ENCODE results near the gene AKAP13.

The AKAP13 gene

DNA sequence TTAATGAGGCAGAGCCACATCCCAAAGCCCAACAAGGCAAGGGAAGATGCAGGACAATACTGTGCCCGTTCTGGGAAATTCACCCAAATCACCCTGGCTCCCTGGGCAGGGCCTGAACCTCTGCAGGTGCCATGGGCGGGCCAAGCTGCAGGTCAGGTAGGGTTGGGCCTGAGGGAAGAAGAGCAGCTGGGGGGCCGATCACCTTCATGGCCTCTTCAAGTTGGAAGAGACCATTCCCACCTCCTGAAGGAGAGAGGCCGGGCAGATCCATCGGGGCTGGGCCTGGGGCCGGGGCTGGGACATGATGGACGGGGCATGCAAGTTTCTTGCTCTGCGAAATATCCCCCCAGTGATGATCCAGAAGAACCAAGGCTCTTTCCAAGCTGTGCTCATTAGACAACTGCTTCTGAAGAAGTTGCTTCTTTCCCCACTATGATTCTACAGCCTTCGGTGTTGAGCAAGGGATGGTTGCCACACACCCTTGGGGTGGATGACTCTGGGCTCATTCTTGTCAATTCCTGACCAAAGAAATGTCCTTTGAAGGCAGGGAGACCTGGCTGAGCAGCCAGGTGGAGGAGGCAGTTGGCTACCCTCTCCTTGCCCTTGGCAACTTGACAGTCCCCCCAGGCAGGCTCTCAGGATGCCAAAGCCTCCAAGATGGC, 376.1 kb downstream of the AKAP13 start:
- no peak for DNase-seq (ENCODE audit: low read depth)

DNA sequence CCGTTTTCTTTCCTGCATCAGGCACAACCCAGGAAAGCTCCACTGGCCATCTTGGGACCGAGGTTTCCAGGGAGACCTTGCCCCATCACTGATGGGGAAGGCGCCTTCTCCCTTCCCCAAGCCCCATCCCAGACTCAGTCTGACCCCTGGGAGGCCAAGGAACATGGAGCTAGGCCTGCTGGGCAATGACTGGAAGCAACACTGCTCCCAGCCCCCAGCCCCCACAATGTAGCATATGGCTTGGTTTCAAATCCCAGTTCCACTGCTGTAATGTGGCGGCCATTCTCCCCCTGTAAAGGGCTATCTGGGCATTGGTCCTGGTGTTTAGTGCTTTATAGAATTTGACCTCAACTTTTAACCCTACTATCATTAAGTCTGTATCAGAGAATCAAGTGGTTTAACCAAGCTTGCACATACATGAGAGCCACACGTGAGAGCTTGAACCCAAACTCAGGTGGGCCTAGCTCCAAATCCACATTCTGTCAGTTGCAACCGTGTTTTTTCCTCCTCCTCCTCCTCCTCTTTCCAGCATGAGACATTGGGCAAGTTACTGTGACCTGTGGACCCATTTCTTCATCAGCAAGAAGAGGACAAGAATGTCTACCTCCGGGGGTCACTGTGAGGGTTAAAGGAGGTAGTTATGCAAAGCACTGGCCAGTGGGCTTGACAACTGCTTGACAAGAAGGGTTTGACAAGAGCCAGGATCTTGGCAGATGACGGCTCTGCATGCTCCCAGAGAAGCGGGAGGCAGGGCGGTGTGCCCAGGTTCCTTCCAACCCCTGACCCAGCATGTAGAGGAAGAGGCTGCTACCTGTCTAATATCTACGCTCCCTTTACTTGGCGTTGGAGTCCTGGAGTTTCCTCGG, 376.9 kb downstream of the AKAP13 start:
- no peak for DNase-seq (ENCODE audit: low read depth)

DNA sequence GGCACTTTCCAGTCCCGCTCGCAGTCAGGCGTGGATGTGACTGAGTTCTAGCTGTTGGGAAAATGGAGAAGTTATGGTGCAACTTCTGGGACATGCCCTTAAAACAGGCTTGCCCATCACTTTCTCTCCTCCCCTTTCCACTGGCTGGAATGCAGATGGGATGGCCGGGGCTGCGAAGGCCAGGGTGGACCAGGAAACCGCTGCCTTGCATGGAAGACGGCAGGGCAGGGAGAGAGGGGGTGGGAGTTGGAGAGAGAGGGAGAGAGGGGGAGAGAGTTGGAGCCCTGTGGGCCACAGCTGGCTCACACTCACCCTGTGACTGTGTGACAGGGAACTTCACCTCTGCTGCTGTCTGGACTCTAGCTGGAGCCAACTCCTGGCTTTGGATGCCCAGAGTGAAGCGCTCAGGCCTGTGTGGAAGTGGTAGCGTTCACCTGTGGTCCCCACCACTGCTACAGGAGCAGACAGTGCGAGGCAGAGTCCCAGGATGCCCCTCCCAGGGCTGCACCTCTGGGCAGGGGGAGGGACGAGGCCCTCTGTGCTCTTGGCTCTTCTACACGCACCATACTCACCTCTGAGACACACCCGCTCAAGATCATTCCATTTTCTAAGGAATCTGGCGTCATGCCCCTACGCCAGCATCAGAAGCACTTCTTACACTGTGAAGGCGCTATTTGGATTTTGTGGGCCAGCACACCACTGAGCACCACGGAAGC, 377.7 kb downstream of the AKAP13 start:
- DNase-seq (ENCODE audit: low read depth): no peak

DNA sequence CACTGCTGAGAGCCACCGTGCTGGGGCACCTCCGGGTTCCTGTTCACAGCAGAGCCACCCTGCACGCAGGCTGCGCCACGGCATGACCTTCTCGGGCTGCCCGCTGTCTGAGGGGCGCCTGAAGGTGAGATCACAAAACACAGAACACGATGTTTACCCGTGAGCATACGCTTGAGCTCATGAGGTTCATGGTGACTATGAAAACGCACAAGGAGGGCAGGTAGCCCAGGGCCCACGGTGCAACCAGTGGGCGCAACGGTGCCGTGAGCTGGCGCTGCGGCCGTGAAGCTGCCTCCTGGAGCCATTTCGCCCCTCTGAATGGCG, 378.2 kb downstream of the AKAP13 start:
- DNase-seq (ENCODE audit: low read depth): no peak

DNA sequence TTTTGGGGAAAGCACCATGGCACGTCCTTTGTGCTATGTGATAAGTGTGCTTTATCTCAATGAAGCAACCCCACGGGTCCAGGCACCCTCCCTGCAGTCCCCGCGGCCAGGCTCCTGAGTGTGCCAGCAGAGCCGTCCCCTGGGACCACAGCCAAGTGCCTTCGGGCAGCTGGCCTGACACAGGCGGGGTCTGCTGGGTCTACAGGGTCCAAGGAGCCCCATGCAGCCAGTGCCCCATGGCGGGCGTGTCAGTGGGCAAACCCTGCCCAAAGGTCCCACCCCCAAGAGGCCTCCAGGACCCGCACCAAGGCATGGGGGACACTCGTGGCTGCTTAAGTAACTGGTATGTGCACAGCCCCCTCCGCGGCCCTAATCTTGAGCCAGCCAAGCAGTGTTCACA, 379.0 kb downstream of the AKAP13 start:
- no peak for DNase-seq (ENCODE audit: low read depth)

DNA sequence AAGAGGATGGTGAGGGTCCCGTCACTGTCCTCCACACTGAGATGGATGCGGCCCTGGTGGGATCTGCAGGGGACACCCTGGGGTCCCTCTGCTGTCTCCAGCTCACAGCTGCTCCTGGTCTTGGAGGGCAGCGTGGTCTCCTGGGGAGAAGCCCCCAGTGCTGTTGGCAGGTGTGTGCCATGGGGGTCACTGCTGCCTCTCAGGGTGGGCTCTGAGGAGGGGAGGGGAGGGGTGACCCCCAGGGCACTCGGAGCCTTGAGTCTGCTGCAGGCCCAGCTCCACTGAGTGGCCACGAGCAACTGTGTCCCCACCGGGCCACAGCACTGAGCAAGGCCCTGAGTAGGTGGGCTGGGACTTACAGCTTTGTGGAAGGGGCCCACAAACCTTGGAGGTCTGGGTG, 379.6 kb downstream of the AKAP13 start:
- DNase-seq (ENCODE audit: low read depth): no peak

DNA sequence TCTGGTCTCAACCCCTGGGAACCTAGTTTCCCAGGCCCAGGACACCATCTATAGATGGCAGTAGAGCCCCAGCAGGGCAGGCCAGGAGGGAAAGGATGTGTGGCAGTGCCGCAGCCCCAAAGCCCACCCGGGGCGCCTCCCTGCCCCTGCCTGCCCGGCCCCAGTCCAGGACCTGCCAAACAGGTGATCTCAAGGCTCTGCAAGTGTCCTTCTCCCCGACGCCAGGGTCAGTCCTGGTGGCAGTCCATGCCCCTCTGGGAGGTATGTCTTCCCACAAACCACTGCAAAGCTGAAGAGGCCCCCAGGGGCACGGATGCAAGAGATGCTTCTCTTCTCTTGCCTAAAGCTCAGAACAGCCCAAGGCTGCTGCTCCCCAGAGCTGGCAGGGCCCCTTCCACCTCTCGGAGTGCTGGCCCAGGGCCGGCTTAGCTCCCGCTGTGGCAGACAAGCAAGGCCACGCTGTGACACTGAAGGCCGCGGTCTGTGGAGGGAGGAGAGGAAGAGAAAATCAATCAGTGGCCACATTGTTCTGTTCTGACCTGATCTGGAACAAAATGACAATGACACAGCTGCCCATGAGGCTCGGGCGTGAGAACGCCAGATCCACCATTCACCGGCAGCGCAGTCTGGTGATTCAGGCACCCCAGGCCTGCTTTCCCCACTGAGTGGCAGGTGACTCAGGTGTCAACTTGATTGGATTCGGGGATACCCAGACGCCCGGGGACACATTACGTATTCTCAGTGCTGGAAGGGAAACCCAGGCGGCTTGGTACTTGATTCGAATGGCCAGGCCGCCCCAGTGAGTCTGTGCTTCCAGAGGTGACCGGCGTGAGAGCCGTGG, 380.3 kb downstream of the AKAP13 start:
- DNase-seq (ENCODE audit: low read depth): no peak

DNA sequence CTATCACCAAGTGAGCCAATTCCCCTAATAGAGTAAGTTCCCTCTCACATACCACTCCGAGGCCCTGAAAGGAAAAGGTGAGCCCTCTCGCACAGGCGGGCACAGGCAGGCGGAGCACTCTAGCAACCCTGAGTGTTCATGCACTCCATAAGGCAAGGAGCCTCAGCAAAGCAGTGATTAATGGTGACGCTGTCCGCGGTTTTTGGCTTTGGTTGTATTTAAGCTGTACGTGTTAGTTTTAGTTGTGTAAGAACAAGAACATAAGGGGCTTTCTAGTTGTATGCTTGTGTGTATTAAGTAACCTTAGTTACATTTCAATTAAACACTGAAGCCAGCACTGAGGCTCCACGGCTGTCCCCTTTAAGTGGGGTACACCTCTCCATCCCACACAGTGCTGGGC, 381.2 kb downstream of the AKAP13 start:
- no peak for DNase-seq (ENCODE audit: low read depth)

DNA sequence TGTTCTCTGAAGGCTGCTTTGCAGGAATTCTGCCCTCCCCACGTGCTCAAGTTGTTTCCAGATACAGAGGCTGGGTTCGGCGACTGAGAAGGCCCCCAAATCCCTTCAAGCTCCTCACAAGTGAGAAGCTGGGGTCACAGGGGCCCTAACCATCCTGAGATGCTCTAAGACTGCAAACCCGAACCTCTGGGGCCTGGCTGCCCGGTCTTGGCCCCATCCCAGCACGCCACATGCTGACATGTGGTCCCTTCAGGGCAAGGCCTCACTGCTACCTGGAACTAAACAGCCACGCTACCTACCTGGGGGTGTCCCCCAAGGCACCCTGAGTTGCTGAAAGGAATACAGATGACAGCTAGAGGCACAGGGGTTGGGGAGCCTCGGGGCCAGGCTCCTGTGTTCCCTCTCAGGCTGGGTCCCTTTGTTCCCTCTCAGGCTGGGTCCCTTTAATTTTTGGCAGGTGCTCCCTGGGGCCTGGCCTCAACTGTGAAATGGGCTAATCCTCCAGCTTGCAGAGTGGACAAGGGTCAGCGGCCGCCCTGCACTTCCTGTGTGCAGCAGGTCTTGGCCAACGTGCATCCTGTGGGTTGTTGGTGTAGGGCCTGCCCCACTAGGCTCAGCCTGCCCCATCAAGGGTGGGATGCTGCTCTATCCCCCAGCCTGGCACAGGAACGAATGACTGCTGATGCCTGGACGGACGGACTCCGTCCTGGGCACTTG, 381.8 kb downstream of the AKAP13 start:
- no peak for DNase-seq (ENCODE audit: low read depth)

DNA sequence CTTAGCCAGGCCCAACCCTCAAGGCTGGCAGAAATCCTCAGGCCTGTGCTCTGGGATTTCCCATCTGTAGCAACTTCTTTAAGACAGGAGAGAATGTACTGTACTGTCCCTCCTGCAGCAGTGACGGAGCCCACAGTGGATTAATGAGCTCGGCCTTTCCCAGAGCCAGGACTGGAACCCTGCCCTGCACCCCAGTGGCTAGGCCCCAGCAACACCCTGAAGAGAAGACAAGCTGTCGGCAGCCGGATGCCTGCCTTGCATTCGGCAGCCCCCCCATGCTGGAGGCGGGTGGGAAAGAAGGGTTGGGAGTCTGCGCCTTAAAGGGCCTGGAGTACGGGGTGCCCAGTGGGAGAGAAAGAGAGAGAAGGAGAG, 382.3 kb downstream of the AKAP13 start:
- no peak for DNase-seq (ENCODE audit: low read depth)

DNA sequence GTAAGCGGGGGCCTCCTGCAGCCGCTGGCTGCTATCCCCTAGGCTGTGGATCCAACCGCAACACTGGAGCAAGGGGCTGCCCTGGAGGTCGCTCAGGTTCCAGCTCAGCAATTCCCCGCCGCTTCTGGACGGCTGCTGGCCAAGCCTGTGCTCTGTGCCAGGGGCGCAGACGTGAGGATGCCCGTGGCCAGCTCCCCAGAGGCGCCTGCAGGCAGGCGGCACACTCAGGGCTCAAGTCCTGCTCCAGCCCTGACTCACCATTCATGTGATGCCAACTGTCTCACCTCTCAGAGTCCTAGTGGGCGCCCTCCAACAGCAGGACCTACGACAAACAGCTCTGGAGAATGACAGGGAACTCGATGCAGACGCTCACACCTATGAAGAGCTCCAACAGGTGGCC, 382.8 kb downstream of the AKAP13 start:
- DNase-seq (ENCODE audit: low read depth): no peak

DNA sequence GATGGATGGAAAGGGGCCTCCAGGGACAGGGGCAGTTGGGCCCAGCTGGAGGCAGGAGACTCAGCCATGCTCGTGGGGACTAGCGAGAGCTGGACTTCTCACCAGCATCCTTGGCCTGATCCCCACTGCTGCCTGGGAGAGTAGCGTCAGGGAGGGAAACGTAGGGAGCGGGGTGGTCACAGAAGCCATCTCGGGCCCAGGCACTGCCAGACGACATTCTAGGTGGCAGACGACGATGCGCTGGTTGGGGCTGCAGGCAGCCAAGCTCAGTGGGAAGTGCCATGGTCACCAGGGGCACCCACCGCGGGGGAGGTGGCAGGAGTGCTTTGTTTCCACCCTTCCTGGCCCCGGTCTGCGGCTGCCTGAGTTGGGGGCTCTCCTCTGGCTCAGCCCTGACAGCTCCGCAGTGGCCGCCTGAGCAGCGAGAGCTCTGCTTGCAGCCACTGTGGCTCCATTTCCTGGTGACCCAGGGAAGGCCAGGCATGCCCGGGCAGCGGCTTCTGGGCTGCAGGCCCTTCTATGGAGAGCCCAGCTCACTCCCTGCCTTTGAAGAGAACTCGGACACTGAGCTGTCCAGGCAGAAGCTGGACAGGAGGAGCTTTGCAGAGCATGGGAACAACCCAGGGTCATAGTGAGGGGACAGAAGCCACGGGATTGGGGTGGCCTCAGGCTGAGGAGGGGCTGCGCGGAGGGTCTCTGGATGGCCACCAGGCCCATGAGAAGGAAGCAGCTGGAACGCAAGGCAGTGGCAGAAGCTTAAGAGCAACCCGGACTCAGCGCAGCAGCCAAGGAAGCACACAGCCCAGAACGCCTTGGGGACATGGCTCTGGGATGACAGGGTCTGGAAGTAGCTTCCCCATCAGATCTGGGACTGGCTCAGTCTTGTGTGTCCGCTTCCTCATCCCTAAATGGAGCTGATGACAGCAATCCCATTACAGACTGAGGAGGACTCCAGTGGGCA, 383.6 kb downstream of the AKAP13 start:
- no peak for DNase-seq (ENCODE audit: low read depth)

DNA sequence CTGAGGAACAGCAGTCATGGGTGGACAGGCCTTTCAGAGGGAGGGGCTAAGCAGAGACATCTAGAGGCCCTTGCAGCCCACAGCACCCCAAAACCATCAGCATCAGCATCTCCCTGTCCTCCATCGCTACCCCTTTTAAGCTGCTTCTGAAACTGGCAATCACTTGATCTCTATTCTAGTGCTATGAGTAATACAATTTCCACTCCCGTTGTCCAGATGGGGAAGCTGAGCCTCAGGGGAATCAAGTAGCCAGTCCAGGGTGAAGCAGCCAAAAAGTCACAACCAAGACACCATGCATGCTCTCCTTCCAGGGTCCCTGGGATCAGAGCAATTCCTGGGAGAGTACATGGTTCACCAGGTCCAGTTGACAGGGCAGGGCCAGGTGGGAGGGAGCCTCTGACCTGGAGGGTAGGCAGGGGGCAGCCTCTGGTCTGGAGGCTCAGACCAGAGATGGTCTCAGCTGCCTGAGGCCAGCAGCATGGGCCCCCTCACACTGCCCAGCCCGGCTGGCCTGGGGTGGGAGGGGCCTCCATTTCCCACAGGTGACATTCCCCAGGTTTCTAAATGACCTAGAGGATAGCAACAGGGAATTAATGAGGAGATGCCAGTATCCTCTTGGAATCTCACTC, 384.4 kb downstream of the AKAP13 start:
- DNase-seq (ENCODE audit: low read depth): peak; percentile 61

DNA sequence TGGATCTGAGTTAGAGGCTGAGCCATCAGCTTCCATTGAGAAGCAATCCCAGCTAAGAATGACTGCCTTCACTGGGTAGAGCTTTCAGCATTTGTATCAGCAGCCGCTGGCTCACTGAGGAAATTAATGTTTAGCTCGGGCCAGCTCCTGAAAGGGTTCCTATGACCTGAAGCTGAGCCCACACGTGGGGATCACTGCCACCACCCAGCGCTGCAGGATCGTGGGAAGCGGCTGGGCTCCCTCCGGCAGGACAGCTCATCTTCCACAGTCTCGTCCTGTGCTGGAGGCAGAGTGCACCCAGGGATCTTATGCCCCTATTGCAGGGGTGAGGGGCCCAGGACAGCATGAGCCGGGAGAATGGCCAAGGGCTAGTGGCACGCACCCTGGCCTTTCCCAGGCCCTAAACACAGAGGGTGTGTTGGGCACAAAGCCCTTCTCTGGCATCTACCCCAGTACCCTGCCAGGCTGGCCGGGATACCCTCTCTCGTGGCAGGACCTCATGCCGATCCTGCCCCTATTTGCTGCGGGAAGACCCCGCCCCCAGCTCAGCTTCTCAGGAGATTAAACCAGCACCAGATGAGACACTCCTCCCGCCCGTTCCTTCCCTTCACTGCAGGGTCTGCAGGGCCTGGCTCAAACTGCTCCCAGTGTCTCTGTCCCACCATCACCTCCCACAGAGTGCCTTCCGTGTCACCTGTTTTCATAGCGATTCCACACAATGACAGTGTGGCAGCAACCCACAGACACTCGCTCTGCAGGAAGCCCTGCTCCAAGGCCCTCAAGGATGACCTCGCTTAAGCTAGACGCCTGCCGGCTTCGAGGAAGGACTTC, 385.8 kb downstream of the AKAP13 start:
- DNase-seq (ENCODE audit: low read depth): no peak

DNA sequence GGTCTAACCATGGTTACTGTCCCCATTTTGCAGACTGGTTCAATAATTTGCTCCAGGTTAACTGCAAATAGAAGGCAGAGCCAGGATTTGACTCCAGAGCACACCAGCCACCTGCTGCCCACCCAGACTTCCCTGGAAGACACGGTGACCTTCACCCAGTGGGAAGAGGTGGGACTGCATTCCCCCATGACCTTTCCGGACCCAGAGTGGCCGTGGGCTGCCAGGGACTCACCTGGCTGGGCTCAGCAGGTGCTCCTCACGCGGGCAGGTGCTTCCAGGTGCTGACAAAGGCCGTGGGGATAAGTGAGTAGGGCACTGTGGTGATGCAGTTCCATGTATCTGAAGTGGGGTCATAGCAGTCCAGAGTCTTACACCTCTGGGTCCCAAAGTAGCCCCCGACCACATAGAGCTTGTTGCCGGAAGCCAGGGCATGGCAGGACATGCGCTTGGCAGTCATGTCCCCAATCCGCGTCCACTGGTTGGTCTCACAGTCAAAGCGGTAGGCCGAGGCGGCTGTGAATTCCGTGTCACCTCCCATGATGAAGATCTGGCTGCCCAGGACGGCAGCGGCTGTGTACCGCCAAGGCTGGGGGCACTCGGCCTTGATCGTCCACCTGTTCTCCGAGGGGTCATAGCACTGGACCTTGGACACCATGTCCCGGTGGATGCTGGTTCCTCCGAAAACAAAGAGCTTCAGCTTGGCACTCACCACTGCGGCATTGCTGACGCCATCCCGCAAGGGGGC, 387.6 kb downstream of the AKAP13 start:
- no peak for DNase-seq (ENCODE audit: low read depth)

DNA sequence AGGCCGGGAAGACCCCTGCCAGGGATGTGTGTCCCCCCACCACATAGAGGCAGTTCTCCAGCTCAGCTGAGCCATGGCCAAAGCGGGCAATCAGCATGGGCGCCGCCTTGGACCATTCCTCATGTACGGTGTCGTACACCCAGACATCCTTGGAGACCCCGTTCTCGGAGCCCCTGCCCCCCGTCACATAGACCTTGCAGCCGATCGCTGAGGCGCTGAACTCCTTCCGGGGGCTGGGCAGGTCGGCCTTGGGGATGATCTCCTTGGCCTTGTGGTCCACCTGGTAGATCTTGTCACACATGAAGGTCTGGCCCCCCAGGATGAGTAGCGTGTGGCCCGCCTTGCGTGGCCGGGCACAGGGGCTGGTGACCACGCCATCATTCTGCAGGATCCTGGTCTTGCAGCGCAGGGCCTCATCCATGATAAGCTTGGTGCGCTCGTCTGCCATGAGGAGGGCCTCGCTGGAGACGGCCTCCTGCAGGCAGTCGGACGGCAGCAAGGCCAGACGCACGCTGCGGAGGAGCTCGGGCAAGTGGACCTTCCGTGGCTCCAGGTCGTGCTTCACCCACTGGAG, 388.3 kb downstream of the AKAP13 start:
- DNase-seq (ENCODE audit: low read depth): no peak

DNA sequence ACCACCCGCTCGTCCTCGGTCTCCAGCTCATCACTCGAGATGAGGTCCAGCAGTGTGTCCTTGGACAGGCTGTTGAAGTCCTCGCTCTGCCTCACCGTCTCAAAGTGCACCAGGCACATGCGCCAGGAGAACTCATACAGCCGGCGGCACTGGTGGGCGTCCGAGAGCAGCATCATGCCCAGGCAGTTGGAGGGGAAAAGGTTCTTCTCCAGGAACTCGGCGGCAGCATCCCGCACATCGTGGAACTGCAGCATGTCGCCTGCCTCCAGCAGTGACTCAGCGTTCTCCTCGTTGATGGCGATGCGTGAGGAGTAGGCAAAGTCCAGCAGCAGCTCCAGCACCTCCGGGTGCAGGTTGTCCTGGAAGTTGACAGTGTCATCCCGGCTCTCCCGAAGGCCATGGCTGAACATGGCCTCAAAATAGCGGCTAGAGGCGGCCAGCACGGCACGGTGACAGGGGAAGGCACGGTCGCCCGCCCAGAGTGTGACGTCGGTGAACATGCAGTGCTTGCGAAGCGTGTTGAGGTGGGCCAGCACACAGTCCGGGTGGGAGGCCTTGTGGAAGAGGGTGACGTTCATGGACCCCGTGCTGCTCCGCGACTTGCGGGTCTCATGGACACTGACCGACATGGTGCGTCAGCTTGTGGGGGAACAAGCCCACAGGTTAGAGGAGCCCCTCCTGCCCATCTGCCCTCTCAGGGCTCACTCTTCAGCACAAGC, 388.9 kb downstream of the AKAP13 start:
- no peak for DNase-seq (ENCODE audit: low read depth)
